HepG2 (cell line): ENCODE data around the gene ZNF705A.
"Not testable (repeated sequence)": the region's sequence is repeated elsewhere in the genome, so short reads cannot be mapped to it uniquely, and the experiment has no call there.

Experiments
- PAX8 ChIP-seq: sonication (generic); formaldehyde crosslinking; IDR thresholded peaks from 2 replicates; pipeline ENCODE4 v1.8.0; 2022; ENCODE audit warnings: mild to moderate bottlenecking, missing genetic modification reagents, borderline replicate concordance
- POLR2A ChIP-seq, 2 experiments: IDR thresholded peaks; 2 replicates each; pipeline ENCODE4 v1.6.1; 2011; ENCODE audit warnings: low read depth in 2 of 2, low read length in 2 of 2, mild to moderate bottlenecking in 1 of 2, moderate library complexity in 1 of 2; ENCODE audit not compliant: insufficient read depth in 1 of 2
- POLR2AphosphoS5 ChIP-seq: IDR thresholded peaks from 2 replicates; pipeline ENCODE4 v1.6.1; 2012; ENCODE audit warnings: low read depth, low read length
- ZNF138 ChIP-seq: sonication (generic); formaldehyde crosslinking; IDR thresholded peaks from 2 replicates; pipeline ENCODE4 v1.5.0; 2020; ENCODE audit warnings: mild to moderate bottlenecking, low read depth, missing genetic modification reagents

GRCh38 chr12:8218711-8219382, 62.0 kb downstream of the ZNF705A start:
- not testable (repeated sequence) for TF ChIP-seq POLR2A (IDR thresholded peaks at IDR 0.05; ENCODE audit: insufficient read depth in 1 of 2, low read depth in 2 of 2, low read length in 2 of 2); POLR2AphosphoS5; PAX8; ZNF138
